Stimulated activated CD4-positive, alpha-beta T cell treated with anti-CD3 and anti-CD28 coated beads, Interleukin-1b, Interleukin-23, amount 100 ng/mL, for 1 hour (primary cell): ENCODE measurements around the gene FANCL.
"Not testable (repeated sequence)": the region's sequence is repeated elsewhere in the genome, so short reads cannot be mapped to it uniquely, and the experiment has no call there.

Source experiments
- DNase-seq, 2 donors: peaks; one replicate each; pipeline ENCODE4 v3.0.0-alpha.2; 2020; ENCODE audit warnings: low read depth in 2 of 2

Gene FANCL

GRCh38 chr2:58206785-58207184 lies 34.3 kb downstream of the FANCL start:
- no peak for DNase-seq

DNA sequence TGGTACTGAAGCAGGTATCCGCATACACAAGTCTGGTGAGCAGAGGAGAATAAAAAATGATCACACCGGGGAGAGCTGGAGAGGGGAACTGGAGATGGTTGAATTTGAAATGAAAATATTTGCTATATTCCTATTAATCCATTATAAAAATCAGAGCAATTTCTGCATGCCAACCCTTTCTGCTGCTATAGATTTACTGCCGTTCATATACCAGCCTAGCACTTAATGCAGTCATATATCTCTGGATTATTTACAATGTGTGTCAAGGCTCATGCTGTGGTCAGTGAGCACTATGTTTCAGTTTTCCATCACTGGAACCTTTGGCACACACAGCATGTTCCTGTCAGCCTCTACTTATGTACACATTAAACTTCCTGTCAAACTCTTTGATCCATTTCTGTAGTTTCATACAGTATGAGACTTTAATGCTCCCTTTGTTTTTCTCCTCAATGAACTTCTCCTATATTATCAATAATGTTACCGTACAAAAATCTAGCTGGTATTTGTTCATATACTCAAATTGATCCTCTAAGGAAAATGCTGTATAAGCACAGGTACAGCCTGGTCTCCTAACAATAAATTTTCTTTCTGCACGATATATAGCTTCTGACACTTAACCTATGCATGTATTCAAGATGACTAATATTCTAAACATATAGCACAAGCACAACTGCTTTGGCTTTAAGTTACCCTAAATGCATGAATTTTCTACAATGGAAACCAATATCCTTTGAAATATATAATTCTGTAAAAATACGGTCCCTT lies 36.7 kb downstream of the FANCL start:
- DNase-seq = no peak

- DNase-seq = no peak
Measured at GRCh38 chr2:58203018-58203417, 38.1 kb downstream of the FANCL start.

GRCh38 chr2:58202404-58202803 lies 38.7 kb downstream of the FANCL start:
- no peak for DNase-seq

GRCh38 chr2:58197894-58198293 lies 43.2 kb downstream of the FANCL start:
- no peak for DNase-seq

- DNase-seq = no peak
Measured at GRCh38 chr2:58195662-58196061, 45.5 kb downstream of the FANCL start.

DNA sequence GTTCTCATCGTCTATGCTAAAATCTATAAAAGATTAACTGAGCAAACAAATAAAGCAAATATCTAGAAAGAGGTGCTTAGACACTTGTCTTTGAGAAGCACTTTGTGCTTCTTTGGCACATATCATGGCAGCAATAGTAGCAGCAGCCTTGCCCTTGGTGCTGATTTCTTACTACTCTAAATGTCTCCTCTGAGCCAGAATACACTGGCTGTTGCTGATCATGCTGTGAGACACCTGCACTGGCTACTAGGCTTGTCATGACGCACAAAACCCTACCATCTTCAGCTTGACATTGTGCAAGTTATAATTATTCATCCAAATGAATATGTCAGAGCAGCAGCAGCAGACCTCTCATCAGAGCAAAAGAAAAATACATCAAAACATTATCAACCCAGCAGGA lies 46.7 kb downstream of the FANCL start:
- DNase-seq = no peak

DNA sequence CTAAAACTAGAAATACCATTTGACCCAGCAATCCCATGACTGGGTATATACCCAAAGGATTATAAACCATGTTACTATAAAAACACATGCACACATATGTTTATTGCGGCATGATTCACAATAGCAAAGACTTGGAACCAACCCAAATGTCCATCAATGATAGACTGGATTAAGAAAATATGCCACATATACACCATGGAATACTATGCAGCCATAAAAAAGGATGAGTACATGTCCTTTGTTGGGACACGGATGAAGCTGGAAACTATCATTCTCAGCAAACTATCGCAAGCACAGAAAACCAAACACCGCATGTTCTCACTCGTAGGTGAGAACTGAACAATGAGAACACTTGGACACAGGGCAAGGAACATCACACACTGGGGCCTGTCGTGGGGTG lies 54.1 kb downstream of the FANCL start:
- DNase-seq = not testable (repeated sequence)

GRCh38 chr2:58186501-58186900 lies 54.6 kb downstream of the FANCL start:
- DNase-seq = no peak

DNA sequence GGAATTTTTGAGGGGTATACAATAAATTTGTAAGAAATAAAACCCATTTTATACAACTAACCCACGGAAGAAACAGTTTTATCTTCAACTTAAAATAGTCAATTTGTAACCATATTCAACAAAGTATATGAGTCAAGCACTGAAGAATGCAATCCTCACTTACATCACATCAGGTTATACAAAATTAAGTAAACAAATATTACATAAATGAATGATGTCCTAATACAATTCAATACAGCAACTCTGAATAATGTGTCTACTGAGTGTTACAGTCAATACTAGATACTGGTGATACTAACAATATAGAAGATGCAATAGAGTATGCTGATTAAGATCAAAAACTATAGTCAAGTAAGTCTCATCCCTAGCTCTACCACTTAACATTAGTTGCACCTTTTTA lies 58.6 kb downstream of the FANCL start:
- DNase-seq = no peak

- DNase-seq = no peak
Measured at GRCh38 chr2:58180635-58181034, 60.5 kb downstream of the FANCL start.

DNA sequence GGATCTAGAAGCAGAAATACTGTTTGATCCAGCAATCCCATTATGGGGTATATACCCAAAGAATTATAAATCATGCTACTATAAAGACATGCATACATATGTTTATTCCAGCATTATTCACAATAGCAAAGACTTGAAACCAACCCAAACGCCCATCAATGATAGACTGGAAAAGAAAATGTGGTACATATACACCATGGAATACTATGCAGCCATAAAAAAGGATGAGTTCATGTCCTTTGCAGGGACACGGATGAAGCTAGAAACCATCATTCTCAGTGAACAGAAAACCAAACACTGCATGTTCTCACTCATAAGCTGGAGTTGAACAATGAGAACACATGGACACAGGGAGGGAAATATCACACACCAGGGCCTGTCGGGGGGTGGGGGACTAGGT lies 61.0 kb downstream of the FANCL start:
- DNase-seq = not testable (repeated sequence)

- DNase-seq = not testable (repeated sequence)
Measured at GRCh38 chr2:58177187-58177586, 63.9 kb downstream of the FANCL start.

DNA sequence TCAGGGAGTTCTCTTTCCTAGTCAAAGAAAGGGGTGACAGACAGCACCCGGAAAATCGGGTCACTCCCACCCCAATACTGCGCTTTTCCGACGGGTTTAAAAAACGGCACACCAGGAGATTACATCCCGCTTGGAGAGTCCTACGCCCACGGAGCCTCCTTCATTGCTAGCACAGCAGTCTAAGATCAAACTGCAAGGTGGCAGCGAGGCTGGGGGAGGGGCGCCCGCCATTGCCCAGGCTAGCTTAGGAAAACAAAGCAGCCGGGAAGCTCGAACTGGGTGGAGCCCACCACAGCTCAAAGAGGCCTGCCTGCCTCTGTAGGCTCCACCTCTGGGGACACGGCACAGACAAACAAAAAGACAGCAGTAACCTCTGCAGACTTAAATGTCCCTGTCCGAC lies 69.3 kb downstream of the FANCL start:
- DNase-seq = not testable (repeated sequence)

DNA sequence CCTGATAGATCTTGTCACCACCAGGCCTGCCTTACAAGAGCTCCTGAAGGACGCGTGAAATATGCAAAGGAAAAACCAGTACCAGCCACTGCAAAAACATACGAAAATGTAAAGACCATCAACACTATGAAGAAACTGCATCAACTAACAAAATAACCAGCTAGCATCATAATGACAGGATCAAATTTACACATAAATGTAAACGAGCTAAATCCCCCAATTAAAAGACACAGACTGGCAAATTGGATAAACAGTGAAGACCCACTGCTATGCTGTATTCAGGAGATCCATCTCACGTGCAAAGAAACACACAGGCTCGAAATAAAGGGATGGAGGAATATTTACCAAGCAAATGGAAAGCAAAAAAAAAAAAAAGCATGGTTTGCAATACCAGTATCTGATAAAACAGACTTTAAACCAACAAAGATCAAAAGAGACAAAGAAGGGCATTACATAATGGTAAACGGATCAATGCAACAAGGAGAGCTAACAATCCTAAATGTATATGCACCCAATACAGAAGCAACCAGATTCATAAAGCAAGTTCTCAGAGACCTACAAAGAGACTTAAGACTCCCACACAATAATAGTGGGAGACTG lies 70.7 kb downstream of the FANCL start:
- not testable (repeated sequence) for DNase-seq

GRCh38 chr2:58169845-58170244 lies 71.3 kb downstream of the FANCL start:
- DNase-seq = not testable (repeated sequence)

DNA sequence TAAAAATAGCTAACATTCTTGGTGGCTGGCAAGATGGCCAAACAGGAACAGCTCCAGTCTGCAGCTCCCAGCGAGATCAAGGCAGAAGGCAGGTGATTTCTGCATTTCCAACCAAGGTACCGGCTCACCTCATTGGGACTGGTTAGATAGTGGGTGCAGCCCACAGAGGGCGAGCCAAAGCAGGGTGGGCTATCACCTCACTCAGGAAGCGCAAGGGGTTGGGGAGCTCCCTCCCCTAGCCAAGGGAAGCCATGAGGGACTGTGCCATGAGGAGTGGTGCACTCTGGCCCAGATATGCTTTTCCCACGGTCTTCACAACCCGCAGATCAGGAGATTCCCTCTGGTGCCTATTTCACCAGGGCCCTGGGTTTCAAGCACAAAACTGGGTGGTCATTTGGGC lies 73.0 kb downstream of the FANCL start:
- DNase-seq = not testable (repeated sequence)

DNA sequence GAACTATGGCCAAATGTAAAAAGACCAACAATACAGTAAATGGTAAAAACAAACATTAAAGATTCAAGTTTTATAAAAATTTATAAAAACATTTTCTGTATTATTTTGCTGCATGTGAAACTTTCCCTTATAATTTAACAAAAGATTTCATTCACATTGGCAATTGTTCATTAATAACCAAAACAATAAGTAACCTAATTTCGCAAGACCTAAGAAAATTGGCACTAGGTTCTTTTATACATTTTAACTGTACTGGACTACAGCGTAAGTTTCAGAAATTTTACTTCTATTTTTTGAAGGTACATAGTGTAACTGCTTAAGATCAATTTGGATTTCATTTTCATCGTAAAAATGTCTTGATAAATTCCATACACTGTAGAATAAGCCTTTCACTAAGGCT lies 77.2 kb downstream of the FANCL start:
- no peak for DNase-seq

DNA sequence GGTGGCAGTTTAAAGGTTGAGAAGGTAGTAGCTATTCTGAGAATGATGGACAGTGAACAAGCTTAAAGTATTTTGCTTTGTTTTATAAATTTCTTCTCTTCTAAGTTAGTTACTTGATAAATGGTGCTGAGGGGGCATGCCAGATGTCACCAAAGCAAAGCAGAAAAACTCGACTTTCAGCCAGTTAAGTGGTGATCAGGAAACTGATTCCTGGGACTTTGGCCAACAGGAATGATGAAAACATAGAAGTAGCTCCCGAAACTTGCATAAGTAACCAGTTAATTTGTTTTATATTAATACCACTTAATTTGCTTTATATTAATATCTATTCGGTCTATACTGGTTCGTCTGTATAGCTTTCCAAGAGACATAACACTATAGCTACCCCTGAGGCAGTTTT lies 82.6 kb downstream of the FANCL start:
- DNase-seq = no peak

- DNase-seq = no peak
Measured at GRCh38 chr2:58157754-58158153, 83.4 kb downstream of the FANCL start.

GRCh38 chr2:58156780-58157179 lies 84.3 kb downstream of the FANCL start:
- DNase-seq = no peak

DNA sequence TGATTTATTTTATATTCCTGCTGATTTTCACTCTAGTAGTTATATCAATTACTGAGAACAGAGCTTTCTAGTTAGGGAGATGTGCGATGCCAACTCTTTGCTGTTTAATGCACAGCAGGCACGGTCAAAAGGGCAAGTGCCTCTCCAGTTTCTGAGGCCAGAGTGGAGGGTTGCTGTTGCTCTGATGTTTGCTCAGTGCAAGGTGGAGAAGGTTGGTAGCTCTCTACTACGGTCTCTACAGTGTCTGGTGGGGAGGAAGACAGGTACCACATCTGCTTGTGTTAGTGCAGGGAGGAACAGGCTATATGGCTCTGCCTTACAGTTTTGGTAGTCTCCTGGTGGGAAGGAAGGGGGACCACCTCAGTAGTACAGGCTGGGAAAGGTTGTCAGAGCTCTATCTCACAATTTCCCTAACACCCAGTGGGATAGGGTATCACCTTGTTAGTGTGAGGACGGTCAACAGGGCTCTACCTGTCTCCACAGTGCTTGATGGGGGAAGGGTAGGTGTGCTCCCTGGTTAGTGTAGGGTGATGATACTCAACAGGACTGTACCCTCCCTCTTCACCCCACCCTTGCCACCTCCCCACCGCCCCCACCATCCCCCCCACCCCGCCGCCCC lies 85.9 kb downstream of the FANCL start:
- no peak for DNase-seq

DNA sequence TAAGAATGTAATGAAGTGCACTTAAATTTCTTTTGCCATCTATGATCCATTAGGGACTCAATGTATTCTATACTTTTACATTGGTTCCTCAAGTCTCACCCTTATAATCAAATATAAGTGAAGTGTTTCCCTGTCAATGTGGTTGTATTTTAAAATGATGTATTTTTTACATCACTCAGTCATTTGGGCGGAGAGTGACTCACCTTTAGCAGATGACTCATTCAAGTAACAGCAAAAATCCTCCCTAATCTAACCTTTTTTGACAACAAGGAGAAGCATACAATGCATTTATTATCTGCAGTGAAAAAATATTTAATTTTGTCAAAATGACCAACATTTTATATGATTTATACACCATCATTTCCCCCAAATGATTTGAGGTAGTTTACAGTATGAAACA lies 94.4 kb downstream of the FANCL start:
- no peak for DNase-seq
